Measurements from ENCODE around the gene ZNF891.

The ZNF891 gene

DNA sequence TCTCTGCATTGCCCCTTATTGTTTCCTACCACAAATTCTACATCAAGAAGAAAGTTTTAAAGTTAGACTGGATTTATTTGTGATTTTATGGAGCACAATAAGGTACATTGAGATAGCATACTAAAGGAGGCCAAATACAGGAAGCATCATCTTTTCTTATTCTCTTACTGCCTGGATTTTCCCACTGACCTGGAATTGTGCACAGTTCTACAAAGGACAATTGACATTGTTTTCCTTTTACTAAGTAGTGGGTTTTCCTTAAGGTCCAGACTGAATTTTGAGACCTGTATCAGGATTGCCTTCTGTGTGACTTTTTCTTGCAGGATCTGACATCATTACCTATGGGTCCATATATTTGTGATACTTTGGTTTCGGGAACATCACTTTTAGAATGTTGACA lies 68.1 kb downstream of the ZNF891 start:
- DNase-seq (ENCODE audit: low read depth): no peak

DNA sequence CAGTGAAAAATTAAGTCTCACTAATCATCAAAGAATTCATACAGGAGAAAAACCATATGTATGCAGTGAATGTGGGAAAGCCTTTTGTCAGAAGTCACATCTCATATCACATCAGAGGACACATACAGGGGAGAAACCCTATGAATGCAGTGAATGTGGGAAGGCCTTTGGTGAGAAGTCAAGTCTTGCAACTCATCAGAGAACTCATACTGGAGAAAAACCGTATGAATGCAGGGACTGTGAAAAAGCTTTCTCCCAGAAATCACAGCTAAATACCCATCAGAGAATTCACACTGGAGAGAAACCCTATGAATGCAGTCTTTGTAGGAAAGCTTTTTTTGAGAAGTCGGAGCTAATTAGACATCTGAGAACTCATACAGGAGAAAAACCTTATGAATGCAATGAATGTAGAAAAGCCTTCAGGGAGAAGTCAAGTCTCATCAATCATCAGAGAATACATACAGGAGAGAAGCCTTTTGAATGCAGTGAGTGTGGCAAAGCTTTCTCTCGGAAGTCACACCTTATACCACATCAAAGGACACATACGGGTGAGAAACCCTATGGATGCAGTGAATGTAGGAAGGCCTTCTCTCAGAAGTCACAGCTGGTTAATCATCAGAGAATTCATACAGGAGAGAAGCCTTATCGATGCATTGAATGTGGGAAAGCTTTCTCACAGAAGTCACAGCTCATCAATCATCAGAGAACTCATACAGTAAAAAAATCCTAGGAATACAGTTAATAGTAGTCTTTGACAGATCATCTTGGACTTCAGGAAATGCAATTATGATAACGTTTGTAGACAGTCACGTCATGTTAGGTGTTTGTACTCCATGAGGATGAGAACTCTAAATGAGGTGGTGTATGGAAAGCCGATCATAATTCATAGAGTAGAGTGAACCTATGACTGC lies 71.6 kb downstream of the ZNF891 start:
- no peak for DNase-seq (ENCODE audit: low read depth)

DNA sequence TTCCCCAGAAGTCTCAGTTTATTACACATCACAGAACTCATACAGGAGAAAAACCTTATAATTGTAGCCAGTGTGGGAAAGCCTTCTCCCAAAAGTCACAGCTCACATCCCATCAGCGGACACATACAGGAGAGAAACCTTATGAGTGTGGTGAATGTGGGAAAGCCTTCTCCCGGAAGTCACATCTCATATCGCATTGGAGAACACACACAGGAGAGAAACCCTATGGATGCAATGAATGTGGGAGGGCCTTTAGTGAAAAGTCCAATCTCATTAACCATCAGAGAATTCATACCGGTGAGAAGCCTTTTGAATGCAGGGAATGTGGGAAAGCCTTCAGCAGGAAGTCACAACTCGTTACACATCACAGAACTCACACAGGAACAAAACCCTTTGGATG lies 72.6 kb downstream of the ZNF891 start:
- no peak for DNase-seq (ENCODE audit: low read depth)

Data from stimulated activated CD8-positive, alpha-beta memory T cell treated with anti-CD3 and anti-CD28 coated beads, Interleukin-7, amount 100 ng/mL, for 24 hours (primary cell).